HepG2 (cell line): ENCODE measurements around the gene WRAP73. TPM values are rescaled to one million over a fixed set of nuclear protein-coding genes. Genes with fewer than 3 reads are reported as not detected.

Experiments used
- ATAC-seq: fragments of 200-7000 bp; cut with Tn5 transposase; 3 replicates; pipeline ENCODE4 v1.9.1; 2020; ENCODE audit warnings: mild to moderate bottlenecking, moderate library complexity
- BruUV-seq: library from RNA; stranded (reverse); fragments of 400-500 nt; replicated peaks from 2 replicates; lab custom pipeline; 2021; lab: Mats Ljungman, UMichigan
- CTCF ChIA-PET: fragments of 300-600 bp; formaldehyde crosslinking; extraction: SDS; loops from one replicate; lab custom pipeline; 2021; ENCODE audit warnings: low total read pairs, inconsistent platforms, low intra/inter-chr PET ratio; lab: Yijun Ruan, JAX
- POLR2A ChIA-PET: fragments of 350-600 bp; sonication (Branson Sonifier 250); formaldehyde crosslinking; loops from one replicate; lab custom pipeline; 2020; ENCODE audit warnings: antibody characterized with exemption, inconsistent platforms; lab: Yijun Ruan, JAX
- DNase-seq: peaks from one replicate; pipeline ENCODE4 v3.0.0-alpha.2; 2015; ENCODE audit warnings: low spot score
- FAIRE-seq: peaks from 3 replicates; lab custom pipeline; 2011; peaks lifted over from hg19 to GRCh38; lab: Jason Lieb, UNC
- H2AFZ ChIP-seq: one replicate; pipeline ENCODE4 v1.6.1; 2011; ENCODE audit warnings: low read length, inconsistent platforms
- H3K27ac ChIP-seq: fragments of 300-600 bp; 3 replicates; pipeline ENCODE4 v1.8.0; 2011; ENCODE audit warnings: mixed run types, mild to moderate bottlenecking, mixed read lengths, low read length, inconsistent platforms; ENCODE audit not compliant: insufficient read depth; ENCODE audit errors: extremely low read length
- H3K27me3 ChIP-seq, 2 experiments: fragments of 200-600 bp in 1 of 2; 2 replicates in 1 of 2; 3 replicates in 1 of 2; pipeline versions ENCODE4 v1.6.0 to v1.8.0; 2011; ENCODE audit warnings: low read length in 2 of 2, mild to moderate bottlenecking in 2 of 2, moderate library complexity in 2 of 2, inconsistent platforms in 1 of 2; ENCODE audit not compliant: insufficient read depth in 2 of 2, control insufficient read depth in 1 of 2
- H3K36me3 ChIP-seq, 2 experiments: fragments of 200-600 bp in 1 of 2; replicated peaks in 1 of 2; 2 replicates in 1 of 2; 3 replicates in 1 of 2; pipeline versions ENCODE4 v1.5.1 to v1.8.0; 2011; ENCODE audit warnings: low read length in 2 of 2, inconsistent platforms in 1 of 2; ENCODE audit not compliant: insufficient read depth in 2 of 2, control insufficient read depth in 1 of 2
- H3K4me1 ChIP-seq: 2 replicates; pipeline ENCODE4 v1.5.1; 2012; ENCODE audit warnings: low read length, inconsistent platforms; ENCODE audit not compliant: insufficient read depth
- H3K4me2 ChIP-seq: 2 replicates; pipeline ENCODE4 v1.6.0; 2011; ENCODE audit warnings: low read depth, low read length, inconsistent platforms
- H3K4me3 ChIP-seq, 3 experiments: fragments of 200-600 bp in 1 of 3; sonication (generic), shearing (Covaris generic) in 1 of 3; replicated peaks in 1 of 3; 2 replicates each; pipeline ENCODE4 v1.5.1; 2011 to 2016; ENCODE audit warnings: low read length in 3 of 3, inconsistent platforms in 2 of 3, low read depth in 2 of 3, mild to moderate bottlenecking in 2 of 3, control low read depth in 1 of 3, mixed read lengths in 1 of 3; ENCODE audit not compliant: insufficient read depth in 1 of 3
- H3K79me2 ChIP-seq: one replicate; pipeline ENCODE4 v1.6.1; 2011; ENCODE audit warnings: low read length, inconsistent platforms; ENCODE audit not compliant: insufficient read depth
- H3K9ac ChIP-seq: 2 replicates; pipeline ENCODE4 v1.6.0; 2011; ENCODE audit warnings: mild to moderate bottlenecking, low read depth, low read length, inconsistent platforms; ENCODE audit not compliant: insufficient read depth
- H3K9me3 ChIP-seq: 2 replicates; pipeline ENCODE4 v1.5.1; 2012; ENCODE audit warnings: mild to moderate bottlenecking, low read length
- H4K20me1 ChIP-seq: 2 replicates; pipeline ENCODE4 v1.6.0; 2011; ENCODE audit warnings: inconsistent platforms, mild to moderate bottlenecking, low read length, moderate library complexity; ENCODE audit not compliant: insufficient read depth
- KDM5B ChIP-seq: sonication (generic); formaldehyde crosslinking; IDR thresholded peaks from 2 replicates; pipeline ENCODE4 v1.4.0; 2020; ENCODE audit warnings: missing genetic modification reagents, mild to moderate bottlenecking, borderline replicate concordance
- POLR2AphosphoS2 ChIP-seq: IDR thresholded peaks from 2 replicates; pipeline ENCODE4 v1.6.1; 2011; ENCODE audit warnings: low read depth, low read length, improper control_type of control experiment
- RARA ChIP-seq: IDR thresholded peaks from 2 replicates; pipeline ENCODE4 v1.6.1; 2016; ENCODE audit warnings: missing genetic modification reagents, missing compliant biosample characterization
- SMYD3 ChIP-seq: sonication (generic); formaldehyde crosslinking; IDR thresholded peaks from 2 replicates; pipeline ENCODE4 v1.8.1; 2023; ENCODE audit warnings: mild to moderate bottlenecking, missing genetic modification reagents
- ZBTB38 ChIP-seq: sonication (generic); formaldehyde crosslinking; IDR thresholded peaks from 2 replicates; pipeline ENCODE4 v1.5.1; 2020; ENCODE audit warnings: mild to moderate bottlenecking, missing genetic modification reagents
- ZNF235 ChIP-seq: sonication (generic); formaldehyde crosslinking; IDR thresholded peaks from 2 replicates; pipeline ENCODE4 v1.8.1; 2023; ENCODE audit warnings: mild to moderate bottlenecking, missing genetic modification reagents, borderline replicate concordance
- ZNF543 ChIP-seq: sonication (generic); formaldehyde crosslinking; IDR thresholded peaks from 2 replicates; pipeline ENCODE4 v1.4.0; 2020; ENCODE audit warnings: mild to moderate bottlenecking, missing genetic modification reagents
- WGBS: methylation state at CpG from one replicate; pipeline ENCODE4 v1.1.6; 2017; ENCODE audit warnings: low lambda C conversion rate; 5-methylcytosine and 5-hydroxymethylcytosine counted together
- in situ Hi-C: cut with HindIII; loops from 2 replicates; pipeline ENCODE4 v1.10.0; 2017; ENCODE audit warnings: low pct_unique_long_range_greater_than_20kb; ENCODE audit not compliant: extremely low pct_ligation_motif_present
- intact Hi-C: fragments of 100-400 bp; cut with micrococcal nuclease; formaldehyde crosslinking; loops from one replicate; pipeline ENCODE4 v1.10.0; 2022; ENCODE audit not compliant: unreplicated experiment
- polyA plus RNA-seq, 8 experiments: library from polyadenylated mRNA; depleted of rRNA in 3 of 8; stranded (reverse) in 7 of 8; unstranded in 1 of 8; fragments of >200 nt; fragmentation: Illumina TruSeq in 4 of 8; extraction: Trizol in 4 of 8; gene quantifications; 2 replicates each; pipeline versions ENCODE4 v1.2.1 to v1.2.3, GENCODE V29; 2011 to 2016; ENCODE audit warnings: low read depth in 4 of 8, missing spikeins in 1 of 8, mixed read lengths in 1 of 8; ENCODE audit not compliant: insufficient read depth in 1 of 8
- total RNA-seq, 5 experiments: library from RNA; depleted of rRNA; stranded (reverse); fragments of >200 nt; fragmentation: Illumina TruSeq; extraction: Trizol; gene quantifications; 2 replicates each; pipeline ENCODE4 v1.2.3, GENCODE V29; 2016; ENCODE audit warnings: low read depth in 1 of 5
- TF ChIP-seq, protein P1 (sequence below): sonication (generic); formaldehyde crosslinking; IDR thresholded peaks from 2 replicates; pipeline ENCODE4 v1.8.0; 2022; ENCODE audit warnings: missing genetic modification reagents, mild to moderate bottlenecking, inconsistent platforms, borderline replicate concordance
- TF ChIP-seq, protein P2 (sequence below): sonication (generic); formaldehyde crosslinking; IDR thresholded peaks from 2 replicates; pipeline ENCODE4 v1.5.0; 2020; ENCODE audit warnings: mild to moderate bottlenecking, low read depth, missing genetic modification reagents, borderline replicate concordance

WRAP73 gene
- total and polyA plus RNA-seq, 2 of the 13 experiments (the other 11 are each of a cell fraction or from before 2014, with no cell fraction given), result 18.1 to 40.4 TPM

DNA sequence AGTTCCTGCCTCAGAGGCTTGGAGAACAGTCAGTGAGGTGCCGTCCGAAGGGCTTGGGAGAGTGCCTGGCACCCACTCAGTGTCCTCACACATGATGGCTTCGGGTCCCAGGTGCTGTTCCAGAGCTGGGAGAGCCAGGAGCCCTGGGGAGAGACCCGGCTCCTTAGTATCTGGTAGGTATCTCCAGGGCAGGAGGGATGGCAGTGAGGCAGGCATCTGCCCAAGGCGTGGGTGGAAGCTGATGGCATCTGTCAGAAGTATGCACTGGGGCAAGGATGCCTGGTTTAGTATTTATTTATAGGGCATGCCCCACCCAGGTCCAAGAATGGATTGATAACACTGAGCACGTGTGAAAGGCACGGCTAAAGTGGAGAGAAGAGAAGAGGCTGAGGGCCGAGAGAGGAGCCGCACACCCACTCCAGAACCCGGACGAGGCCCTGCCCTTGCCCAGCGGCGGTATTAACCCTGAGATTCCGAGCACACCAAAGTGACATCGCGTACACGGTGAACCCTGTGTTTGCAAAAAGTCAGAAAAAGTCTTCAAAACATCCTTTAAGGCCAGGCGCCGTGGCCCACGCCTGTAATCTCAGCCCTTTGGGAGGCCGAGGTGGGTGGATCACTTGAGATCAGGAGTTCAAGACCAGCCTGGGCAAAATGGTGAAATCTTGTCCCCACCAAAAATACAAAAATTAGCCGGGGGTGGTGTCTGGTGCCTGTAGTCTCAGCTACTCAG lies 4.8 kb upstream of the WRAP73 start:
- no peaks in the 10 kb centered on the region for H3K79me2 ChIP-seq
- CTCF ChIA-PET, result no interaction called here
- H3K4me1 ChIP-seq, result peaks cover 12% of the 10 kb centered on the region
- in situ Hi-C loops (no loop called here), intact Hi-C loops (no loop called here)
- peaks cover 2 to 11% of the 10 kb centered on the region in 2 experiments; a peak in 3 of 5 replicates for H3K27me3 ChIP-seq
- 91% methylated on average over 21 of the region's 22 CpGs for WGBS
- POLR2A ChIA-PET, result no interaction called here
- H3K27ac ChIP-seq, result no peak overlapping the region
- H2AFZ ChIP-seq, result no peak overlapping the region
- no peaks in the 10 kb centered on the region for H4K20me1 ChIP-seq
- no TSS peak for BruUV-seq
- H3K4me3 ChIP-seq, result no peak overlapping the region
- no peak for FAIRE-seq
- no peak for ATAC-seq
- H3K4me2 ChIP-seq, result no peak overlapping the region
- H3K36me3 ChIP-seq, result no peaks in the 10 kb centered on the region
- no peaks in the 10 kb centered on the region for H3K9me3 ChIP-seq
- TF ChIP-seq RARA (CRISPR knock-in tag) (no peak), ZBTB38 (CRISPR knock-in tag) (no peak), ZNF235 (CRISPR knock-in tag) (no peak), ZNF543 (CRISPR knock-in tag) (no peak), KDM5B (CRISPR knock-in tag) (no peak), SMYD3 (CRISPR knock-in tag) (no peak), POLR2AphosphoS2 (no peak)
- TF ChIP-seq, protein P1, sequence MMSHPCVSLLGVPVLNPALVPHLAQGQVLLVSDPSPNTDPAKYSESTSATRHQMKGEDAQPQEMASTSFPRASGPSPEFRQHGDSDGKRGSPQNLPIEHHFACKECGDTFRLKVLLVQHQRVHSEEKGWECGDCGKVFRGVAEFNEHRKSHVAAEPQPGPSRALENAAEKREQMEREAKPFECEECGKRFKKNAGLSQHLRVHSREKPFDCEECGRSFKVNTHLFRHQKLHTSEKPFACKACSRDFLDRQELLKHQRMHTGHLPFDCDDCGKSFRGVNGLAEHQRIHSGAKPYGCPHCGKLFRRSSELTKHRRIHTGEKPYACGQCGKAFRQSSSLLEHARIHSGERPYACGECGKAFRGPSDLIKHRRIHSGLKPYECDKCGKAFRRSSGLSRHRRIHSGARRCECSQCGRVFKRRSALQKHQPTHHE (CRISPR knock-in tag), result no peak
- TF ChIP-seq, protein P2, sequence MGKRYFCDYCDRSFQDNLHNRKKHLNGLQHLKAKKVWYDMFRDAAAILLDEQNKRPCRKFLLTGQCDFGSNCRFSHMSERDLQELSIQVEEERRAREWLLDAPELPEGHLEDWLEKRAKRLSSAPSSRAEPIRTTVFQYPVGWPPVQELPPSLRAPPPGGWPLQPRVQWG (CRISPR knock-in tag), result no peak
- no peak overlapping the region for H3K9ac ChIP-seq
- no peak for DNase-seq
